ENCODE data around the gene RNF133.

DNA sequence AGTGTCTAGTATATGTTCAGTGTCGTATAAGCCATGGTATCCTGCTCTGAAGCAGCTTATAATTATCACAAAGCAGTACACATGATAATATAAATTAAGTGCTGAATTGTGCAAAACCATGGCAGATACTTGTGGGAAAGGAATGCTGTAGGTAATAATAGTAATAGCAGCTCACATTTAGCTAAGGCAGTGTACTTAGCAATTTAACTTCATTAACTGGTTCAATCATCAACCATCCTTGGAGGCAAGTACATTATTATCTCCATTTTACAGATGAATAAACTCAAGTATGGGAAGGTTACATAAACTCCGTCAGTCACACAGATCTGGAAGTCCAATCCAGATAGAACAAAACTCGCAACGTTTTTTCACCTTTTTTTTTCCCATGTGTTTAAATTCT, 25.4 kb upstream of the RNF133 start:
- TF ChIP-seq RAD51 (IDR thresholded peaks at IDR 0.05; ENCODE audit: borderline replicate concordance, low read depth) (no peak), CEBPB (tag; IDR thresholded peaks at IDR 0.05) (no peak), NR1H2 (CRISPR knock-in tag; IDR thresholded peaks at IDR 0.05) (no peak), ZNF239 (CRISPR knock-in tag; IDR thresholded peaks at IDR 0.05) (no peak), BCL6 (CRISPR knock-in tag; IDR thresholded peaks at IDR 0.05) (no peak), MCM3 (IDR thresholded peaks at IDR 0.05) (no peak), KDM1A (IDR thresholded peaks at IDR 0.05) (no peak), PCBP1 (IDR thresholded peaks at IDR 0.05; ENCODE audit: low read depth, low read length, poor library complexity, severe bottlenecking) (no peak)
- TF ChIP-seq, protein P1, sequence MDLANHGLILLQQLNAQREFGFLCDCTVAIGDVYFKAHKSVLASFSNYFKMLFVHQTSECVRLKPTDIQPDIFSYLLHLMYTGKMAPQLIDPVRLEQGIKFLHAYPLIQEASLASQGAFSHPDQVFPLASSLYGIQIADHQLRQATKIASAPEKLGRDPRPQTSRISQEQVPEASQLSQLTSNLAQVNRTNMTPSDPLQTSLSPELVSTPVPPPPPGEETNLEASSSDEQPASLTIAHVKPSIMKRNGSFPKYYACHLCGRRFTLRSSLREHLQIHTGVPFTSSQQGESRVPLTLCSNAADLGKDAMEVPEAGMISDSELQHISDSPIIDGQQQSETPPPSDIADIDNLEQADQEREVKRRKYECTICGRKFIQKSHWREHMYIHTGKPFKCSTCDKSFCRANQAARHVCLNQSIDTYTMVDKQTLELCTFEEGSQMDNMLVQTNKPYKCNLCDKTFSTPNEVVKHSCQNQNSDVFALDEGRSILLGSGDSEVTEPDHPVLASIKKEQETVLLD (IDR thresholded peaks at IDR 0.05), result no peak
- TF ChIP-seq, protein P2, sequence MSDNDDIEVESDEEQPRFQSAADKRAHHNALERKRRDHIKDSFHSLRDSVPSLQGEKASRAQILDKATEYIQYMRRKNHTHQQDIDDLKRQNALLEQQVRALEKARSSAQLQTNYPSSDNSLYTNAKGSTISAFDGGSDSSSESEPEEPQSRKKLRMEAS (CRISPR knock-in tag; IDR thresholded peaks at IDR 0.05), result no peak
- TF ChIP-seq, protein P3, sequence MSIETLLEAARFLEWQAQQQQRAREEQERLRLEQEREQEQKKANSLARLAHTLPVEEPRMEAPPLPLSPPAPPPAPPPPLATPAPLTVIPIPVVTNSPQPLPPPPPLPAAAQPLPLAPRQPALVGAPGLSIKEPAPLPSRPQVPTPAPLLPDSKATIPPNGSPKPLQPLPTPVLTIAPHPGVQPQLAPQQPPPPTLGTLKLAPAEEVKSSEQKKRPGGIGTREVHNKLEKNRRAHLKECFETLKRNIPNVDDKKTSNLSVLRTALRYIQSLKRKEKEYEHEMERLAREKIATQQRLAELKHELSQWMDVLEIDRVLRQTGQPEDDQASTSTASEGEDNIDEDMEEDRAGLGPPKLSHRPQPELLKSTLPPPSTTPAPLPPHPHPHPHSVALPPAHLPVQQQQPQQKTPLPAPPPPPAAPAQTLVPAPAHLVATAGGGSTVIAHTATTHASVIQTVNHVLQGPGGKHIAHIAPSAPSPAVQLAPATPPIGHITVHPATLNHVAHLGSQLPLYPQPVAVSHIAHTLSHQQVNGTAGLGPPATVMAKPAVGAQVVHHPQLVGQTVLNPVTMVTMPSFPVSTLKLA (conservative IDR thresholded peaks at IDR 0.05), result no peak

All from K562 (cell line).